Measurements from ENCODE around the gene SYT8.

The SYT8 gene

GRCh38 chr11:1847006-1847735 is 12.4 kb downstream of the SYT8 start:
- no peak for DNase-seq

GRCh38 chr11:1847926-1848639 is 13.3 kb downstream of the SYT8 start:
- DNase-seq: no peak

GRCh38 chr11:1848640-1849430 is 14.0 kb downstream of the SYT8 start:
- no peak for DNase-seq

GRCh38 chr11:1851468-1852180 is 16.8 kb downstream of the SYT8 start:
- DNase-seq: no peak

GRCh38 chr11:1852271-1852876 is 17.6 kb downstream of the SYT8 start:
- DNase-seq: no peak

- DNase-seq: no peak
Measured at GRCh38 chr11:1852877-1853276, 18.1 kb downstream of the SYT8 start, which contains the start of gene LSP1. LSP1 (plus strand) TSS chr11:1853084; CDS start chr11:1853145, 61 bp downstream.

- no peak for DNase-seq
Measured at GRCh38 chr11:1853376-1854131, 18.8 kb downstream of the SYT8 start.

- no peak for DNase-seq
Measured at GRCh38 chr11:1854132-1854948, 19.6 kb downstream of the SYT8 start.

GRCh38 chr11:1854949-1855885 is 20.4 kb downstream of the SYT8 start:
- no peak for DNase-seq

- DNase-seq: no peak
Measured at GRCh38 chr11:1855886-1856265, 21.1 kb downstream of the SYT8 start.

- DNase-seq: no peak
Measured at GRCh38 chr11:1856306-1857005, 21.7 kb downstream of the SYT8 start.

- DNase-seq: no peak
Measured at GRCh38 chr11:1857064-1857463, 22.3 kb downstream of the SYT8 start.

- DNase-seq: no peak
Measured at GRCh38 chr11:1858154-1858553, 23.4 kb downstream of the SYT8 start.

- DNase-seq: no peak
Measured at GRCh38 chr11:1858576-1858975, 23.8 kb downstream of the SYT8 start.

- DNase-seq: no peak
Measured at GRCh38 chr11:1859004-1859403, 24.2 kb downstream of the SYT8 start.

- DNase-seq: no peak
Measured at GRCh38 chr11:1860108-1860507, 25.3 kb downstream of the SYT8 start.

GRCh38 chr11:1861435-1862411 is 26.9 kb downstream of the SYT8 start:
- no peak for DNase-seq
